GM12873 (cell line): ENCODE measurements around the gene DIPK1C.

Experiments used
- TF ChIP-seq, protein P1 (sequence below): IDR thresholded peaks from 2 replicates; pipeline ENCODE4 v1.5.1; 2012; ENCODE audit warnings: low read depth, mild to moderate bottlenecking, moderate library complexity, low read length, control low read depth; ENCODE audit not compliant: insufficient read depth; ENCODE audit errors: missing control alignments

Gene DIPK1C

DNA sequence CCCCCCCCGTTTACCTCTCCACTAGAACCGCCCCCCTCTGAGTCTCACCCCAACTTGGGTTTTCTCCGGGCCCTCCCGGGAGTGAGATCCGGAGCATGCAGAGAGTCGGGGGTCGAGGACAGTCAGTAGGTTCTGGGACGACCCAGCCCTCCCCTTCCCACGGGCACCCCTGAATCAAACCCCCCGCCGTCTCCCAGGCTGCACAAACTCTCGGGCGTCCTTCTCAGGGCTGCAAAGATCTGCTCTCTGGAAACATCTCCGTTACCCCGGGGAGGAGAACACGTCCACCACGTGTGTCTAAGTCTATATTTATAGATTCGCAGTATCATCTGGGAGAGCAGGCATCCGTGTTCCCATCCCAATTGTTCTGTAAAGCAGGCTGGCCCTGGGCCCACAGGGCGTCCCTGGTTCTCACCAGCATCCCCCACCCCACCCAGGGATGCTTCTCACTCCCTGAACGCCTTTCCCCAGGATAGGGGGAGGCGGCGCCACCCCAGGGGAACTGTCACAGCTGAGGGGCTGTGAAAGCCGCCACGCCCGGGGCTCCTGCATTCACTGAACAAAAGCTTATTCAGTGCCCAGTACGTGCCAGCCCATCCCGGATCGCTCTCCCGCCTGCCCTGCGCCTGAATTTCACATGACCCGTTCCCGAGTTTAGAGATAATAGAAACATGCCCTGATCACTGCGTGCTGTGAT, 765 bp upstream of the DIPK1C start:
- TF ChIP-seq, protein P1, sequence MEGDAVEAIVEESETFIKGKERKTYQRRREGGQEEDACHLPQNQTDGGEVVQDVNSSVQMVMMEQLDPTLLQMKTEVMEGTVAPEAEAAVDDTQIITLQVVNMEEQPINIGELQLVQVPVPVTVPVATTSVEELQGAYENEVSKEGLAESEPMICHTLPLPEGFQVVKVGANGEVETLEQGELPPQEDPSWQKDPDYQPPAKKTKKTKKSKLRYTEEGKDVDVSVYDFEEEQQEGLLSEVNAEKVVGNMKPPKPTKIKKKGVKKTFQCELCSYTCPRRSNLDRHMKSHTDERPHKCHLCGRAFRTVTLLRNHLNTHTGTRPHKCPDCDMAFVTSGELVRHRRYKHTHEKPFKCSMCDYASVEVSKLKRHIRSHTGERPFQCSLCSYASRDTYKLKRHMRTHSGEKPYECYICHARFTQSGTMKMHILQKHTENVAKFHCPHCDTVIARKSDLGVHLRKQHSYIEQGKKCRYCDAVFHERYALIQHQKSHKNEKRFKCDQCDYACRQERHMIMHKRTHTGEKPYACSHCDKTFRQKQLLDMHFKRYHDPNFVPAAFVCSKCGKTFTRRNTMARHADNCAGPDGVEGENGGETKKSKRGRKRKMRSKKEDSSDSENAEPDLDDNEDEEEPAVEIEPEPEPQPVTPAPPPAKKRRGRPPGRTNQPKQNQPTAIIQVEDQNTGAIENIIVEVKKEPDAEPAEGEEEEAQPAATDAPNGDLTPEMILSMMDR = no peak

DNA sequence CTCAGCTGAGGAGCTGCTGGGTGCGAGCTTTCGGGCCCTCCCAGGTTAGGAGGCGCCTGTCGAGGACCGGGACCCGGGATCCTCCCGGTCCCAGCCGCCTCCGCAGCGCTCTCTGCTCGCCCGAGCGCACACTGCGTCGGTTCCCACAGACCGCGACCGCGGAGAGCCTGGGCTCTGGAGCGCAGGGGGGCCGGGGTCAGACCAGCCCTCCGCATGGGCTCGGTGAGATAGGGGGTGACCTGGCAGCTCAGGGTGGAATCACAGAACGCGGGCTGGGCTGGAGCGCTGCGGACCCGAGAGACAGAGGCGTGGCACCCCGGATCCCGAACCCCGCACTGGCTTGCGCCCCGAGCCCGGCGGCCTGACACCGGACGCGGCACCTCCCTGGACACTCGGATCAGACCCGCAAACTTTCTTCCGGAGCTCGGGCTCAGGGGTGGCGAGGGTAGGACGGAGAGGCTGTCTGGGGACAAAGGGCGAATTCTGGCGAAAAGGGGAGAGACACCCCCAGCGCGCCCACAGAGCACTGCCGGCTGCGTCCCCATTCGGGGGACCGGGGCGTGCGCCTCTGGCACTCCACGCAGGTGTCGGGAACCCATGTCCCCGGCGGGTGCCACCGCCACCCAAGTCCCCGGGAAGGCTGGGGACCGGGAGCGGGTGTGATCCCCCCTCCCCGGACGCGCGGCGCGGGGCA, 612 bp downstream of the DIPK1C start:
- TF ChIP-seq, protein P1 = no peak

DNA sequence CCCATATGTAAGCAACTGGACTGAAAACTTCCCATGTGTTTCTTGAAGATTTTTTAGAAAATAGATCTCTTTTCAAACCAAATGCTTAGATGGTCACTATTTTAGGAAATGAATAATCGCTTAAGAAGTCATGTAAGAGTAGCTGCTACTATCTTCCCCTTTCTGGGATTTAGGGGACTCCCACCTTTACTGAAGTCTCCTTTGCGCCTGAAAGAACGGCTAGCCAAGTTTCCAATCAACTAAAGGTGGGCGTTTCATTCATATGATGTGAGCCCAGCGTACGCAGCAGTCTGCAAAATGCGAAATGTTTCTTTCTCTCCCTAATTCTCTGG, 1.1 kb downstream of the DIPK1C start:
- TF ChIP-seq, protein P1 = no peak

- TF ChIP-seq, protein P1 = no peak
Measured at GRCh38 chr18:74455386-74455785, 1.7 kb downstream of the DIPK1C start.

GRCh38 chr18:74454279-74454751, 2.8 kb downstream of the DIPK1C start:
- TF ChIP-seq, protein P1 = no peak

DNA sequence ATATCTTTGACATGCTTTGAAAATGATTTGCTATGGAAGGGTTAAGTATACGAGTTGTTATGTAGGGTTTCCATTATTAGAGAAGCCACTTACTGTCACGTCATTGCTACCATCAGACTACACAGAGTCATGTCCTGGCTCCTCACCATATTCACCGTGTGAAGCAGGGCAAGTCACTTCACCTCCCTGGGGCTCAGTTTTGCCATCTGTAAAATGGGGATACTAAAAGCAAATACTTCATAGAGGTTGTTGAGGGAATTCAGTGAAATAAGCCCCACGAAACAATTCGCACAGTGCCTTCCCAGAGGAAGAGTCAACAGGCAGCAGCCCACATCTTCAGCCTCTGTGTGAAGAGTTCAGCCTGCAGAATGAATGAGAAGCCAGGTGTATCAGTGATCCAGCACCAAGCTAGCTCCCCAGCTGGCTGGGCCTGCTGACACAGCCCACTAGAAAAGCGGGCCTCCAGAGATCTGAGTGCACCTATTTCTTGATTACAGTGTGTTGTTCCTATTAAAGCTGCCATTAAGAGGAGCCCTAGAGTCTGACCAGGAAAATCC, 3.4 kb downstream of the DIPK1C start:
- TF ChIP-seq, protein P1 = no peak

- TF ChIP-seq, protein P1 = no peak
Measured at GRCh38 chr18:74453016-74453566, 4.0 kb downstream of the DIPK1C start.
